OCI-M2 (cell line): ENCODE results near the gene SNX8.
"Not testable (repeated sequence)": the region's sequence is repeated elsewhere in the genome, so short reads cannot be mapped to it uniquely, and the experiment has no call there.

Experiments
- DNase-seq: peaks from one replicate; lab custom pipeline; 2025; ENCODE audit not compliant: unreplicated experiment; lab: John Stamatoyannopoulos, UW

Gene SNX8

GRCh38 chr7:2295936-2296620, 18.2 kb downstream of the SNX8 start:
- no peak for DNase-seq

- no peak for DNase-seq
Observed at GRCh38 chr7:2290877-2291276, 23.4 kb downstream of the SNX8 start.

GRCh38 chr7:2289621-2290020, 24.6 kb downstream of the SNX8 start:
- no peak for DNase-seq

- DNase-seq = no peak
Observed at GRCh38 chr7:2289111-2289586, 25.1 kb downstream of the SNX8 start.

- DNase-seq = no peak
Observed at GRCh38 chr7:2288503-2288902, 25.7 kb downstream of the SNX8 start.

GRCh38 chr7:2287745-2288144, 26.5 kb downstream of the SNX8 start:
- no peak for DNase-seq

- no peak for DNase-seq
Observed at GRCh38 chr7:2283074-2283473, 31.2 kb downstream of the SNX8 start.

- no peak for DNase-seq
Observed at GRCh38 chr7:2282185-2282751, 32.0 kb downstream of the SNX8 start.

GRCh38 chr7:2281541-2281940, 32.7 kb downstream of the SNX8 start:
- DNase-seq = no peak

- no peak for DNase-seq
Observed at GRCh38 chr7:2280424-2280823, 33.8 kb downstream of the SNX8 start.

GRCh38 chr7:2279896-2280295, 34.3 kb downstream of the SNX8 start:
- no peak for DNase-seq

GRCh38 chr7:2278026-2278425, 36.2 kb downstream of the SNX8 start:
- no peak for DNase-seq

GRCh38 chr7:2276107-2276506, 38.1 kb downstream of the SNX8 start:
- DNase-seq = no peak

GRCh38 chr7:2275101-2275500, 39.1 kb downstream of the SNX8 start:
- no peak for DNase-seq

GRCh38 chr7:2274666-2275065, 39.6 kb downstream of the SNX8 start:
- no peak for DNase-seq

GRCh38 chr7:2273866-2274265, 40.4 kb downstream of the SNX8 start:
- no peak for DNase-seq

- no peak for DNase-seq
Observed at GRCh38 chr7:2272031-2272430, 42.2 kb downstream of the SNX8 start.

GRCh38 chr7:2271273-2272026, 42.8 kb downstream of the SNX8 start:
- DNase-seq = no peak

- DNase-seq = no peak
Observed at GRCh38 chr7:2270495-2270894, 43.7 kb downstream of the SNX8 start.

GRCh38 chr7:2269991-2270460, 44.2 kb downstream of the SNX8 start:
- no peak for DNase-seq

- DNase-seq = not testable (repeated sequence)
Observed at GRCh38 chr7:2269089-2269990, 44.9 kb downstream of the SNX8 start.
